GM21723 (cell line): ENCODE data around the gene CNTNAP3.
"Not testable (repeated sequence)": the region's sequence is repeated elsewhere in the genome, so short reads cannot be mapped to it uniquely, and the experiment has no call there.

Experiments used
- ATAC-seq: cut with Tn5 transposase; IDR thresholded peaks from one replicate; pipeline ENCODE4 v1.9.1; 2021; ENCODE audit warnings: mild to moderate bottlenecking, moderate library complexity; ENCODE audit not compliant: unreplicated experiment

CNTNAP3 gene

DNA sequence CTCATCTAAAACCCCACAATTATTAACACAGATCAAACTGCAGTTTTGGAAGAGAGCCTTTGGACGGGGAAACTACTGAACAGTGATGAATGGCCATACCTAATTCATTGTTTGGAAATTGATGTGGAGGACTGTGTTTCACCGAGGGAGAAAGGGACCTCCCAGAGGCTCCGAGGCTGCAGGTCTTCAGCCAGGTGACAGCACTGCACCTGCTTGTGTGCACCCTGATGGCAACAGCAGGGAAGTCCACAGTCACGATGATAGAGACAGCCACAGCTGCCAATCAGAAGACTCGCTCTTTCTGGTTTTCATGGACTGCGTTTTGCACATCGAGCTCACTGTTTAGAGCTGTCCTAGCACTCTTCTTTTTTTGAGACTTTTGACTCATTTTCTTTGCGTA is 214.4 kb downstream of the CNTNAP3 start:
- ATAC-seq = not testable (repeated sequence)

DNA sequence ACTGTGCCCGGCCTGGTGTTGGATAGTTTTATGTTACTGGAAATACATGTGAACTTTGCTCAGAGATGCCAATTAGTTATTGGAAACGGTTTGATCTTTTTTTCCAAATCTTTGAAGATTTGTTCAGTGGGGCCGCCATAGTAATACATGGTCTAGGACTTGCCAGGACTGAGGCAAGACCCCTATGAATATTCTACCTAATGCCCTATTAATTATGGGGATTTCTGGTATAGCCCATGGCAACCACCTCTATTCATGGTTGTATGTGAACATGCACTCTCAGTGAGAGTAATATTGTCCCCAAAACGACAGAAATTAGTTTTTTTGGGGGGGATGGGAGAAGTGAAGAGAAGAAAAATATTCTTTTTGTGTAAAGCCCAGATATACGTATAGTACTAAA is 220.3 kb downstream of the CNTNAP3 start:
- ATAC-seq = not testable (repeated sequence)

DNA sequence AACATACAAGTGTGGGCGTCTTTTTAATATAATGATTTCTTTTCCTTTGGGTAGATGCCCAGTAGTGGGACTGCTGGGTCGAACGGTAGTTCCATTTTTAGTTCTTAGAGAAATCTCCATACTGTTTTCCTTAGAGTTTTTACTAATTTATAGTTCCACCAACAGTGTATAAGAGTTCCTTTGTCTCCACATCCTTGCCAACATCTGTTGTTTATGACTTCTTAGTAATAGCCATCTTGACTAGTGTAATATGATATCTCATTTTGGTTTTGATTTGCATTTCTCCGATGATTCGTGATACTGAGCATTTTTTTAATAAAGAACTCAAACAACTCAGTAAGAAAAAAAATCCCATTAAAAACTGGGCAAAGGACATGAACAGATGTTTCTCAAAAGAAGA is 225.0 kb downstream of the CNTNAP3 start:
- ATAC-seq = not testable (repeated sequence)

DNA sequence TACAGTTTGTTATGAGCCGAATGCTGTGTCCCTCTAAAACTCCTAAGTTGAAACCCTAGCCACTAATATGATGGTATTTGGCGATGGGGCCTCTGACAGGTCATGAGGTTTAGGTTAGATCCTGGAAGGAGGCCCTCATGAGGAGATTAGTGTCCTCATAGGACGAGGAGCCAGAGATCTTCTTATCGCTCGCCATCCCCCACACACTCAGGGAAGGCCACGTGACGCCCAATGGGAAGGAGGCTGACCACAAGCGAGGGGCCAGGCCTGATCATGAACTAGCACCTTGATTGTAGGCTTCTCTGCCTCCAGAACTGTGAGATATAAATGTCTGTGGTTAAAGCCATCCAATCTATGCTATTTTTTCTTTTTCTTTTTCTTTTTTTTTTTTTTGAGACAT is 233.5 kb downstream of the CNTNAP3 start:
- not testable (repeated sequence) for ATAC-seq

DNA sequence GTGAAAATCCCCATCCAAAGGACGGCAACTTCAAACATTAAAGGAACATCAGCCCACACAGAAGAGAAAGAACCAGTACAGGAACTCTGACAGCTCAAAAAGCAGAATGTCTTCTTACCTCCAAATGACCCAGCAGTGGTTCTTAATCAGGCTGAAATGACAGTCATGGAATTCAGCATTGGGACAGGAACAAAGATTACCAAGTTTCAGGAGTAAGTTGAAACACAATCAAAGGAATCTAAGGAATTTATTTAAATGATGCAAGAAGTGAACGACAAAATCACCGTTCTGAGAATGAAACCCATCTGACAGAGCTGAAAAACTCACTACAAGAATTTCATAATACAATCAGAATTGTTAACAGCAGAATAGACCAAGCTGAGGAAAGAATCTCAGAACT is 241.1 kb downstream of the CNTNAP3 start:
- ATAC-seq = not testable (repeated sequence)

DNA sequence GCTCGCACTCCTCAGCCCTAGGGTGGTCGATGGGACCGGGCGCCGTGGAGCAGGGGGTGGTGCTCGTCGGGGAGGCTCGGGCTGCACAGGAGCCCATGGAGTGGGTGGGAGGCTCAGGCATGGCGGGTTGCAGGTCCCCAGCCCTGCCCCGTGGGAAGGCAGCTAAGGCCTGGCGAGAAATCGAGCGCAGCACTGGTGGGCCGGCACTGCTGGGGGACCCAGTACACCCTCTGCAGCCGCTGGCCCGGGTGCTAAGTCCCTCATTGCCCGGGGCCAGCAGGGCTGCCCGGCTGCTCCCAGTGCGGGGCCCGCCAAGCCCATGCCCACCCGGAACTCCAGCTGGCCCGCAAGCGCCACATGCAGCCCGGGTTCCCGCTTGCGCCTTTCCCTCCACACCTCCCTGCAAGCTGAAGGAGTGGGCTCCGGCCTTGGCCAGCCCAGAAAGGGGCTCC is 245.6 kb downstream of the CNTNAP3 start:
- ATAC-seq = not testable (repeated sequence)

DNA sequence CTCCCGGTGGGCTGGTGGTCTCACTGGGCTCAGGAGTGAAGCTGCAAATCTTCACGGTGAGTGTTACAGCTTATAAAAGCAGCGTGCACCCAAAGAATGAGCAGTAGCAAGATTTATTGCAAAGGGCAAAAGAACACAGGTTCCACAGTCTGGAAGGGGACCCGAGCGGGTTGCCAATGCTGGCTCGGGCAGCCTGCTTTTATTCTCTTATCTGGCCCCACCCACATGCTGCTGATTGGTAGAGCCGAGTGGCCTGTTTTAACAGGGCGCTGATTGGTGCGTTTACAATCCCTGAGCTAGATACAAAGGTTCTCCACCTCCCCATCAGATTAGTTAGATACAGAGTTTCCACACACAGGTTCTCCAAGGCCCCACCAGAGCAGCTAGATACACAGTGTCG is 246.2 kb downstream of the CNTNAP3 start:
- ATAC-seq = not testable (repeated sequence)

DNA sequence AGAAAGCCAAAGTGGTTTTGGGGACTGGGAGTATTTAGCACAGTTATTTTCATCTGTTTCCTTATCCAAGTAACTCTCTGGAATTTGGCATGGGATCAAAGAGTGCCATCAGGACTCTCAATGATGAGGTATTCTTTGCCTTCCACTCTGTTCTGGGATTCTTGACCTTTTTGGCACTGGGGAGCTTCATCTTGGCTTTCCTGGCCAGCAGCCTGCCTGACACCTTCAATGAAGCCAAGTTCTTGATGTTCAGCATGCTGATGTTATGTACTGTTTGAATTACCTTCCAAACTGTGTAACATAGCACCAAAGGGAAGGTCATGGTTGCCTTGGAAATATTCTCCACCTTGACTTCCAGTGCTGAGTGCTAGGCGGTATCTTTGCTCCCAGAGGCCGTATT is 248.8 kb downstream of the CNTNAP3 start:
- ATAC-seq = not testable (repeated sequence)

DNA sequence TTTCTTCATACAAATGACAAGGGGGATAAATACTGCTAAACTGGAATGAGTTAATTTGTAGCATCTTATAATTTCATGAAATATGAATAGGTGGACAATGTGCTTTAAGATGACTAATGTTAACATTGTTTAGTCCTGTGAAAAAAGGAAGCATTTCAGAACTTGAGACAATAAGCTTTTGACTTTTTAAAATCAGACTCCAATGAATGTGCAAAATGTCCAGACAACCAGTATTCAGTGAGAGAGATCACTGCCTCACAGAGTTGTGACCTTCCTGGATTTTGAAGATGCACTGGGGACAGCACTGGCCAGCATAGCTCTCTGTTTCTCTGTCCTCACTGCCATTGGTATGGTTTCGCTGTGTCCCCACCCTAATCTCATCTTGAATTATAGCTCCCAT is 249.7 kb downstream of the CNTNAP3 start:
- not testable (repeated sequence) for ATAC-seq

DNA sequence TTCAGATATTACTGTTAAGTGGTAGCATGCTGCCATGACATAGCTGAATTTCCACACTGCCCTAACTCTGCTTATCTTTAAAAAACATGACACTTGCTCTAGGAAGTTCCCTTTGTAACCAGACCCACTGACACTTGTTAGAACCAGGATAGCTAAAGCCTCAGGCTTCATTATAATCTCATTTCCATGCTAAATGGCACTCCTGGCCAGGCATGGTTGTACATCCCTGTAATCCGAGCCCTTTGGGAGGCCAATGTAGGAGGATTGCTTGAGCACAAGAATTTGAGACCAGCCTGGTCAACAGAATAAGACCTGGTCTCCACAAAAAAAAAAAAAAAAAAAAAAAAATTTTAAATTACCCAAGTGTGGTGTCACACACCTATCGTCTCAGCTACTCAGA is 254.1 kb downstream of the CNTNAP3 start:
- ATAC-seq = not testable (repeated sequence)

DNA sequence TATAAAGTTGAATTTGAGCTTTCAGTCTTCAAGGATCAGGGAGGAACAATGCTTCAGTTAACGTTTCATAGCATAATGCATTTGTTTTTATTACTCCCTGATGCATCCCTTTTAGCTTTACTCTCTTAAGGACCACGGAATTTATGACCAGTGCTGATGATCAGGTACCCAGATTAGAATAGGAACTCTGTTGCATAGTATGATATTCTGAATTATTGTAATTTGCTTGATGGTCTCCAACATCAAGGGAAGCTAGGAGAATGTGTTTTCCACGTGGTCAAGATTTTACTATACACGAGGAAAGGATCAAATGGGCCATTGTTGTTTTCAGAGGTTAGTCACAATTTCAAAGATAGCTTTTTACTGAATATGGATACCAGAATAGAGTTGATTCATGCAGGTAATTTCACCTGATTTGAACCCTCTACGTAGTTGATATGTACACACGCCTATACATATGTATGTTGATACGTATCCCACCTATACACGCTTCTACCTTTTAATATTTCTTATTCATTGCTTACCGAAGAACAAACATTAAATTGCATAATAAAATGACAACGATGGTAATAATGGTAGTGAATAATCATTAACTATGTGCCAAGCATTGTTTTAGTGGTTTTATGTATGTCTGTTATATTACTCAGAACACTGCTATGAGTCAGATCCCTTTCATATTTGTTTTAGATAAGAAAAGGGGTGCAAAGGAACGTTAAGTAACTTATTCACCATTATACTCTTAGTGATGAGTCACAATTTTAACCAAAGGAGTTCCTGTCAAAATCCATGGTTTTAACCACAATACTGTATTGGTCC is 257.6 kb downstream of the CNTNAP3 start:
- not testable (repeated sequence) for ATAC-seq

DNA sequence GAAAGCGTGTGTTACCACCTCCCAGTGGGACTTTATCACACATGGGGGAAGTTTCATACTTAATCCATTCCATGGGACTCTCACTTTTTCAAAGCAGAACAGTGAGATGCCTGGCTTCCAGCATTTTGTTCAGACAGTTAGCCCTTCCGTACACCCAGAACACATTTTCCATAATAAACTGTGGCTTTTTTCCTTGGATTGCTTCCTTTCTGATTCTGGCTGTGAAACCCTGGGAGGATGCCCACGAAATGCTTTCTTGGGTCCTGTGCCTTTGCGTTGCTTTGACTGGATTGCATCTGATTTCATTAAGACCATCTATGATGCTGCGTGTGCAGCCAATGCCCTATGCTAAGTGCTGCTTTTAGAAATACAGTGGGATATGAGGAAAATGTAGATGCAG is 259.1 kb downstream of the CNTNAP3 start:
- not testable (repeated sequence) for ATAC-seq

DNA sequence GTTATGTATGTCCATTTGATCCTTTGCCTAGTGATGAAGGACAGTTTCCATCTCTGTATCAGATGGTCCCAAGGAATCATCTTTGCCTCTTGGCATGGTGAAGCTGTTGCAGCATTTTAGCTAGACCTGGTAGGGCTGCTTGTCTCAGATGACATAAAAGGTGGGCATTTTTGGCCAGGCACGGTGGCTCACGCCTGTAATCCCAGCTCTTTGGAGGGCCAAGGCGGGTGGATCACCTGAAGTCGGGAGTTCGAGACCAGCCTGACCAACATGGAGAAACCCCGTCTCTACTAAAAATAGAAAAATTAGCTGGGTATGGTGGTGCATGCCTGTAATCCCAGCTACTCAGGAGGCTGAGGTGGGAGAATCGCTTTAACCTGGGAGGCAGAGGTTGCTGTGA is 259.8 kb downstream of the CNTNAP3 start:
- ATAC-seq = not testable (repeated sequence)

DNA sequence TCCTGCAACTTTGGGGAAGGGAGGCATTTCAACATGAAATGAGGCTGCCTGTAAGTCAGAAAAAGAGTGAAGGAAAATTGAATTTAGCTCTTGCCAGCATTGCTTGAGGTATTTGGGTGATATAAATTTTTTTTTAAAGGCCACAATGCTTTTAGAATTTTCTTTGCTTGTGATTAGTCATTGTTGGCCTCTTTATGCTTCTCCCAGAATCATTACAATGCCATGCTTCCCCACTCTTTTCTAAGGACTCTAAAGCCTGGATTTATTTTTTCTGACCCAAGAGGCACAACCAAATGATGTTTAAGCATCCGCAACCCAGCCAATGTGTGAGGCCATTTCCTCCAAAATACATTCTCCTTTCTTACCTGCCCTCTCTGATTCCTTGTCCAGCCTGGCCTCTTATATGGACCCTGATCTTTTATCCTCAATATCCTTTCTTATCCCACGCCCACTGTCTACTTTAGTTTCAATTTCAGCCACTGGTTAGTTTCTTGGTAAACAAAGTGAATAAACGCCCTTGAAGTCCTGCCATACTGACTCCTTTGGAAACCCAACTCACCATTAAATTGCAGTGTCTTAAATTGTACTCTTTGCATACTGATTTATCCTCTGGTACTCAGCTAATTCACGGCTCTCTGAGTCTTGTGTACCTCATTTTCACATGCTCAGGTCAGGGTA is 261.9 kb downstream of the CNTNAP3 start:
- not testable (repeated sequence) for ATAC-seq
